Mucosa of rectum (tissue), 2 donors: ENCODE results near the gene CALY.
A peak's percentile ranks its signal among the peaks of the same experiment; 100 is the strongest.

ENCODE experiments used
- H3K27ac ChIP-seq, 2 donors: one replicate each; pipeline ENCODE4 v1.7.0; 2013; ENCODE audit warnings: inconsistent platforms in 2 of 2, low read depth in 2 of 2, low read length in 2 of 2
- H3K27me3 ChIP-seq, 2 donors: one replicate each; pipeline ENCODE4 v1.7.0; 2013; ENCODE audit warnings: low read length in 2 of 2; ENCODE audit not compliant: control insufficient read depth in 2 of 2, insufficient read depth in 2 of 2
- H3K36me3 ChIP-seq, 2 donors: one replicate each; pipeline ENCODE4 v1.7.0; 2013; ENCODE audit warnings: low read length in 2 of 2; ENCODE audit not compliant: control insufficient read depth in 2 of 2, insufficient read depth in 2 of 2
- H3K4me1 ChIP-seq, 2 donors: one replicate each; pipeline ENCODE4 v1.7.0; 2013; ENCODE audit warnings: low read length in 2 of 2, mild to moderate bottlenecking in 1 of 2; ENCODE audit not compliant: control insufficient read depth in 2 of 2, insufficient read depth in 2 of 2
- H3K4me3 ChIP-seq, 2 donors: one replicate each; pipeline ENCODE4 v1.7.0; 2013; ENCODE audit warnings: low read length in 2 of 2
- H3K9ac ChIP-seq, 2 donors: one replicate each; pipeline ENCODE4 v1.7.0; 2013; ENCODE audit warnings: low read length in 2 of 2, low read depth in 1 of 2, mild to moderate bottlenecking in 1 of 2
- H3K9me3 ChIP-seq, 2 donors: one replicate each; pipeline ENCODE4 v1.7.0; 2013; ENCODE audit warnings: low read length in 2 of 2; ENCODE audit not compliant: control insufficient read depth in 2 of 2
- donor health status: healthy.
- donor health status: Normal muscosa, but diverticular disease.

The CALY gene

GRCh38 chr10:133358162-133358924, 21.6 kb upstream of the CALY start:
- Histone ChIP-seq H3K27me3 (no peaks in the 10 kb centered on the region), H3K4me1 (peaks cover 18 to 25% of the 10 kb centered on the region in 2 donors), H3K27ac (no peak overlapping the region), H3K9ac (no peak overlapping the region), H3K4me3 (no peak overlapping the region), H3K9me3 (no peaks in the 10 kb centered on the region), H3K36me3 (peaks cover 10 to 16% of the 10 kb centered on the region in 2 donors)

GRCh38 chr10:133357285-133358161, 20.8 kb upstream of the CALY start, which contains the start of gene FUOM:
FUOM (minus strand) TSS chr10:133358019; CDS start chr10:133358007, 12 bp downstream.
- Histone ChIP-seq H3K4me3 (peak within 1 kb of the TSS; percentile 59 to 62), H3K27me3 (no peaks in the 10 kb centered on the region), H3K27ac (peak within 1 kb of the TSS in 1 of 2 donors; percentile 63), H3K4me1 (peaks cover 18 to 25% of the 10 kb centered on the region in 2 donors), H3K9ac (peak within 1 kb of the TSS; percentile 56 to 68), H3K9me3 (no peaks in the 10 kb centered on the region), H3K36me3 (peaks cover 7 to 10% of the 10 kb centered on the region in 2 donors)

GRCh38 chr10:133356549-133357284, 20.0 kb upstream of the CALY start:
- H3K4me3 ChIP-seq: peak overlapping the region; percentile 59 to 62
- no peaks in the 10 kb centered on the region for H3K9me3 ChIP-seq
- H3K36me3 ChIP-seq: peaks cover 0 to 2% of the 10 kb centered on the region in 2 donors
- H3K4me1 ChIP-seq: peaks cover 18 to 25% of the 10 kb centered on the region in 2 donors
- no peaks in the 10 kb centered on the region for H3K27me3 ChIP-seq
- H3K27ac ChIP-seq: no peak overlapping the region
- H3K9ac ChIP-seq: peak overlapping the region; percentile 56 to 68

GRCh38 chr10:133355991-133356390, 19.3 kb upstream of the CALY start:
- H3K27ac ChIP-seq: no peak overlapping the region
- H3K9ac ChIP-seq: no peak overlapping the region
- no peaks in the 10 kb centered on the region for H3K9me3 ChIP-seq
- no peak overlapping the region for H3K4me3 ChIP-seq
- no peaks in the 10 kb centered on the region for H3K36me3 ChIP-seq
- H3K27me3 ChIP-seq: no peaks in the 10 kb centered on the region
- H3K4me1 ChIP-seq: peaks cover 18 to 24% of the 10 kb centered on the region in 2 donors

DNA sequence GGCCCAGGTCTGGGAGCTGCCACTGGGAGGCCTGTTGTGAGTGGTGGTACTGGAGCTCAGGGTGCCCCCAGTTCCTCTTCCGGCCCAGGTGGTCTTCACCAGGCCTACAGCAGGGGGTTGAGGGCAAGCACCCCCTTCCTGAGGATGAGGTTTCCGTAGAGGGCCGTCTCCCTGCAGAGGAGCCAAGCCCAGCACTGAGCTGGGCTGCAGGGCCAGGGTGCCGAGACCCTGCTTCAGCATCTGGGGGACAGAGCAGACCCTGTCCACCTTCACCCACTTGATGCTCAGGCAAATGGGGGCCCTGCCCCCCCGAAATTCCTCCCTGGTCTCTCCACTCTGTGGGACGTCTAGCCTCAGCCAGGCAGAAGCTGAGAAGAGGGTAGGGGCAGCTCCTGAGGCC, 18.6 kb upstream of the CALY start:
- Histone ChIP-seq H3K9ac (no peak overlapping the region), H3K27ac (no peak overlapping the region), H3K27me3 (no peaks in the 10 kb centered on the region), H3K36me3 (no peaks in the 10 kb centered on the region), H3K4me3 (no peak overlapping the region), H3K4me1 (peaks cover 12 to 17% of the 10 kb centered on the region in 2 donors), H3K9me3 (no peaks in the 10 kb centered on the region)

GRCh38 chr10:133354672-133355240, 18.1 kb upstream of the CALY start:
- Histone ChIP-seq H3K36me3 (no peaks in the 10 kb centered on the region), H3K9me3 (no peaks in the 10 kb centered on the region), H3K4me1 (peaks cover 7 to 12% of the 10 kb centered on the region in 2 donors), H3K27me3 (no peaks in the 10 kb centered on the region), H3K27ac (no peak overlapping the region), H3K9ac (no peak overlapping the region), H3K4me3 (no peak overlapping the region)

DNA sequence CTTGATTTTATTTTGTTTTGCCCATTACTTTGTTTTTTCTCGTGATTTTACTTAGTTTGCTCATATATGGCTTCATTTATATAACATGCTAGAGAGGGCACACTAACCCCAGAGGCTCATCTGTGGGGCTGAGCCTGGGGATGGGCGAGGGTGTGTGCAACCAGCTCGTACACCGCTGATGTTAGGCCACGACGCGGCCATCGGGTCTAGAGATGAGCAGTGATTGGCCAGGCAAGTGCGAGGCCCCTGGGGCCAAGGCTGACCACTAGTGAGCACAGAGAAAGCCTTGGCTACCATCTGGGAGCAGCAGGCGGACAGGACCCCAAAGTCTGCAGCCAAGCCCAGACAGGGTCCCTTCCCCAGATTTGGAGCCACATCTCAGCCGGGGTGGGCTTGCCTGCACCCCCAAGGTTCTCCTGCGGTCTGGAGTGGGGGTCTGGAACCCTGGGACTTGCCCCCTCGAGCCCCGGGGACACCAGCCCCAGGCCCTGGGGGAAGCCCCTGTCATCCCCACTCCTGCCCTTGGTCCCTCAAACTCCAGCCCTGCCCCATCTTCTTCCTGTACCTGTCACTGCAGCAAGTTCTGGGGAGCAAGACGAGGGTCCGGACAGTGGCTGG, 17.4 kb upstream of the CALY start:
- Histone ChIP-seq H3K27ac (no peak overlapping the region), H3K27me3 (no peaks in the 10 kb centered on the region), H3K9ac (no peak overlapping the region)

DNA sequence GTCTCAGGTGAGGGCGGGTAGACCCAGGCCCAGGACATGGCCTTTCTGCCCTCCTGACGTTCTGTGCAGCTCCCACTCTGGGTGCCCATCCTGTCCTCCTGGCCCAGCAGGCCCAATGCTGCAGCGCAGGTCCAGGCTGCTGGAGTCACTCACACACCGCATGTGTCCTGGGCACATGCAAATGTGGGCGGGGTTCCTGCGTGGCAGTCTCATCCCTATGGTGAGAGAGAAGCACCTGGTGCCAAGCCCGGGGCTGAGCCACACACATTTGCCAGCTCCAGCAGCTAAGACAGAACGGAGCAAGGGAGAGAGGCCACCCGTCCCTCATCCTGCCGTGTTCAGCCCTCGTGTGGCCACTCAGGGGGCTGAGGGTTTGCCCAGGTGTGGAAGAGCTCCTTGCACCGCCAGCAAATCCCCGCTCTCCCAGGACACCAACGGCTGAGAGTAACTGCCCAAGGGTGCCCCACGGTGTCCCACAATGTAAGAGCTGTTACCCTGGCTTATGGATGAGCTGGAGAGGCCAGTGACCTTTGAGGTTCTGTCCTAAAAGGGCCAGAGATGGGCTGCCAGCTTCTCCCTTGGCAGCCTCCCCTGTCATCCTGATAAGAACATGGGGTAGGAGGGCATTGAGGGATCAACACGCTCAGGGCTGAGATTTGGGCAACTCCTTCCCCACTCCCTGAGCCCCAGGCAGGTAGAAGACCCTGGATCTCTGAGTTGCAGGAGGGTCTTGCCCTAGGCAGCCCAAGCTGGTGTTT, 16.7 kb upstream of the CALY start:
- H3K27ac ChIP-seq: no peak overlapping the region
- H3K9me3 ChIP-seq: no peaks in the 10 kb centered on the region
- H3K36me3 ChIP-seq: no peaks in the 10 kb centered on the region
- H3K9ac ChIP-seq: no peak overlapping the region
- H3K27me3 ChIP-seq: no peaks in the 10 kb centered on the region
- H3K4me3 ChIP-seq: no peak overlapping the region
- peaks cover 6 to 12% of the 10 kb centered on the region in 2 donors for H3K4me1 ChIP-seq

More for the DNA sequence above, 17.4 kb upstream of the CALY start:
- Histone ChIP-seq H3K9me3 (no peaks in the 10 kb centered on the region), H3K4me1 (peaks cover 6 to 12% of the 10 kb centered on the region in 2 donors), H3K36me3 (no peaks in the 10 kb centered on the region), H3K4me3 (no peak overlapping the region)
